HepG2 (cell line): ENCODE measurements around the gene ENTPD2. TPM values are rescaled to one million over a fixed set of nuclear protein-coding genes. Genes with fewer than 3 reads are reported as not detected.

ENCODE experiments used
- ATAD3A ChIP-seq: sonication (generic); formaldehyde crosslinking; IDR thresholded peaks from 2 replicates; pipeline ENCODE4 v1.4.0; 2020; ENCODE audit warnings: missing genetic modification reagents
- EEA1 ChIP-seq: sonication (generic); formaldehyde crosslinking; IDR thresholded peaks from 2 replicates; pipeline ENCODE4 v1.5.1; 2020; ENCODE audit warnings: mild to moderate bottlenecking, missing genetic modification reagents, borderline replicate concordance
- FUBP1 ChIP-seq: sonication (generic); formaldehyde crosslinking; IDR thresholded peaks from 2 replicates; pipeline ENCODE4 v1.5.1; 2020; ENCODE audit warnings: missing genetic modification reagents, mild to moderate bottlenecking, borderline replicate concordance
- HNRNPH1 ChIP-seq: fragments of 200-400 bp; formaldehyde crosslinking; optimal IDR thresholded peaks from 2 replicates; pipeline ENCODE3; 2017; ENCODE audit warnings: mild to moderate bottlenecking, low read depth, low read length
- POGZ ChIP-seq: sonication (generic); formaldehyde crosslinking; IDR thresholded peaks from 2 replicates; pipeline ENCODE4 v1.4.0; 2020; ENCODE audit warnings: mild to moderate bottlenecking, missing genetic modification reagents
- SMAD1 ChIP-seq: sonication (generic); formaldehyde crosslinking; IDR thresholded peaks from 2 replicates; pipeline ENCODE4 v1.4.0; 2020; ENCODE audit warnings: missing genetic modification reagents, low read depth, mild to moderate bottlenecking, borderline replicate concordance
- SMARCC2 ChIP-seq: fragments of 450-650 bp; IDR thresholded peaks from 2 replicates; pipeline ENCODE4 v1.6.1; 2017; ENCODE audit warnings: antibody characterized with exemption, mild to moderate bottlenecking
- SNAI1 ChIP-seq: sonication (generic); formaldehyde crosslinking; IDR thresholded peaks from 2 replicates; pipeline ENCODE4 v1.5.0; 2020; ENCODE audit warnings: mild to moderate bottlenecking, missing genetic modification reagents, borderline replicate concordance
- SOX5 ChIP-seq: IDR thresholded peaks from 2 replicates; pipeline ENCODE4 v1.6.1; 2016; ENCODE audit warnings: borderline replicate concordance
- ZNF136 ChIP-seq: sonication (generic); formaldehyde crosslinking; IDR thresholded peaks from 2 replicates; pipeline ENCODE4 v1.8.1; 2022; ENCODE audit warnings: low read depth, mild to moderate bottlenecking, moderate library complexity, missing genetic modification reagents
- ZNF205 ChIP-seq: IDR thresholded peaks from 2 replicates; pipeline ENCODE4 v1.6.1; 2018; ENCODE audit warnings: missing biosample characterization, missing genetic modification reagents
- ZNF530 ChIP-seq: sonication (generic); formaldehyde crosslinking; IDR thresholded peaks from 2 replicates; pipeline ENCODE4 v1.5.0; 2020; ENCODE audit warnings: low read depth, mild to moderate bottlenecking, missing genetic modification reagents
- ZNF629 ChIP-seq: sonication (generic); formaldehyde crosslinking; conservative IDR thresholded peaks from 2 replicates; pipeline ENCODE4 v1.5.0; 2020; ENCODE audit warnings: missing genetic modification reagents
- ZNF780A ChIP-seq: sonication (generic); formaldehyde crosslinking; IDR thresholded peaks from 2 replicates; pipeline ENCODE4 v1.8.0; 2022; ENCODE audit warnings: mild to moderate bottlenecking, missing genetic modification reagents, moderate library complexity
- ZNF879 ChIP-seq: sonication (generic); formaldehyde crosslinking; IDR thresholded peaks from 2 replicates; pipeline ENCODE4 v1.8.1; 2023; ENCODE audit warnings: missing genetic modification reagents
- ZSCAN31 ChIP-seq: sonication (generic); formaldehyde crosslinking; IDR thresholded peaks from 2 replicates; pipeline ENCODE4 v1.5.0; 2020; ENCODE audit warnings: low read depth, mild to moderate bottlenecking, missing genetic modification reagents
- polyA plus RNA-seq, 8 experiments: library from polyadenylated mRNA; depleted of rRNA in 3 of 8; stranded (reverse) in 7 of 8; unstranded in 1 of 8; fragments of >200 nt; fragmentation: Illumina TruSeq in 4 of 8; extraction: Trizol in 4 of 8; gene quantifications; 2 replicates each; pipeline versions ENCODE4 v1.2.1 to v1.2.3, GENCODE V29; 2011 to 2016; ENCODE audit warnings: low read depth in 4 of 8, missing spikeins in 1 of 8, mixed read lengths in 1 of 8; ENCODE audit not compliant: insufficient read depth in 1 of 8
- total RNA-seq, 5 experiments: library from RNA; depleted of rRNA; stranded (reverse); fragments of >200 nt; fragmentation: Illumina TruSeq; extraction: Trizol; gene quantifications; 2 replicates each; pipeline ENCODE4 v1.2.3, GENCODE V29; 2016; ENCODE audit warnings: low read depth in 1 of 5
- TF ChIP-seq, protein P1 (sequence below): sonication (generic); formaldehyde crosslinking; IDR thresholded peaks from 2 replicates; pipeline ENCODE4 v1.4.0; 2020; ENCODE audit warnings: missing genetic modification reagents, borderline replicate concordance
- TF ChIP-seq, protein P2 (sequence below): sonication (generic); formaldehyde crosslinking; IDR thresholded peaks from 2 replicates; pipeline ENCODE4 v1.4.0; 2020; ENCODE audit warnings: missing genetic modification reagents
- TF ChIP-seq, protein P3 (sequence below): sonication (generic); formaldehyde crosslinking; IDR thresholded peaks from 2 replicates; pipeline ENCODE4 v1.5.0; 2020; ENCODE audit warnings: mild to moderate bottlenecking, missing genetic modification reagents, borderline replicate concordance

Gene ENTPD2
- total and polyA plus RNA-seq, 2 of the 13 experiments (the other 11 are each of a cell fraction or from before 2014, with no cell fraction given) = 0.95 to 3.2 TPM

DNA sequence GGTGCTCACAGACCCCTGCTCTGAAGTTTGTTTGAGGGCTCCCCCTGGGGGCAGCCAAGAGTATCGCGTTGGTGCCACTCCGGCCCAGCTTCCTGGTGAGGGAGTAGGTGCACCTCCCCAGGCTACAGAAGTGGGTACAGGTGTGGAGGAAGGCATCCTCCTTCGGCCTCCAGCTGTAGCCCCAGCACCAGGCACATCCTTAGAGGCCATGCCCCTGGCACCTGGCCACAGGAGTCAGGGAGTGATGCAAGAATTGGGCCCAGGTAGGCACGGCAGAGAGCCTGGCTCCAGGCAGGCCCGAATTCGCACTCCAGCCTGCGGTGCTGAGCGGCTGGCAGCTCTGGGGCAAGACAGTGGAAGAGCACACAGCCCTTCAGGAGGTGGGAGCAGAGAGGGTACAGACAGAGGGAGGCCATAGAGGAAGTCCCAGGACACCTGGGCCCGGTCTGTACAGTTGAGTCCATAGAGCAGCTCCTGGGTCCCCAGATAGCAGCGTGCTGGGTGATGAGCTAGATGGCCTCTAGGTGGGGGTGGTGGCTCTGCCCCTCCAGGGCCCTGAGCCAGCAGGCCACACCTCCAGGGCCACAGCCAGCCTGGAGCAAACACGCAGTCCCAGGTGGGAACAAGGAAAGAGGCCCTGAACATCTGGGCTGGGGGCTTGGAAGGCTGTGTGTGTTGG is 14.1 kb upstream of the ENTPD2 start (continued):
- TF ChIP-seq, protein P1, sequence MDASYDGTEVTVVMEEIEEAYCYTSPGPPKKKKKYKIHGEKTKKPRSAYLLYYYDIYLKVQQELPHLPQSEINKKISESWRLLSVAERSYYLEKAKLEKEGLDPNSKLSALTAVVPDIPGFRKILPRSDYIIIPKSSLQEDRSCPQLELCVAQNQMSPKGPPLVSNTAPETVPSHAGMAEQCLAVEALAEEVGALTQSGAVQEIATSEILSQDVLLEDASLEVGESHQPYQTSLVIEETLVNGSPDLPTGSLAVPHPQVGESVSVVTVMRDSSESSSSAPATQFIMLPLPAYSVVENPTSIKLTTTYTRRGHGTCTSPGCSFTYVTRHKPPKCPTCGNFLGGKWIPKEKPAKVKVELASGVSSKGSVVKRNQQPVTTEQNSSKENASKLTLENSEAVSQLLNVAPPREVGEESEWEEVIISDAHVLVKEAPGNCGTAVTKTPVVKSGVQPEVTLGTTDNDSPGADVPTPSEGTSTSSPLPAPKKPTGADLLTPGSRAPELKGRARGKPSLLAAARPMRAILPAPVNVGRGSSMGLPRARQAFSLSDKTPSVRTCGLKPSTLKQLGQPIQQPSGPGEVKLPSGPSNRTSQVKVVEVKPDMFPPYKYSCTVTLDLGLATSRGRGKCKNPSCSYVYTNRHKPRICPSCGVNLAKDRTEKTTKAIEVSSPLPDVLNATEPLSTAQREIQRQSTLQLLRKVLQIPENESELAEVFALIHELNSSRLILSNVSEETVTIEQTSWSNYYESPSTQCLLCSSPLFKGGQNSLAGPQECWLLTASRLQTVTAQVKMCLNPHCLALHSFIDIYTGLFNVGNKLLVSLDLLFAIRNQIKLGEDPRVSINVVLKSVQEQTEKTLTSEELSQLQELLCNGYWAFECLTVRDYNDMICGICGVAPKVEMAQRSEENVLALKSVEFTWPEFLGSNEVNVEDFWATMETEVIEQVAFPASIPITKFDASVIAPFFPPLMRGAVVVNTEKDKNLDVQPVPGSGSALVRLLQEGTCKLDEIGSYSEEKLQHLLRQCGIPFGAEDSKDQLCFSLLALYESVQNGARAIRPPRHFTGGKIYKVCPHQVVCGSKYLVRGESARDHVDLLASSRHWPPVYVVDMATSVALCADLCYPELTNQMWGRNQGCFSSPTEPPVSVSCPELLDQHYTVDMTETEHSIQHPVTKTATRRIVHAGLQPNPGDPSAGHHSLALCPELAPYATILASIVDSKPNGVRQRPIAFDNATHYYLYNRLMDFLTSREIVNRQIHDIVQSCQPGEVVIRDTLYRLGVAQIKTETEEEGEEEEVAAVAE (CRISPR knock-in tag) = no peak
- TF ChIP-seq ZNF780A (CRISPR knock-in tag) (no peak), ZNF136 (CRISPR knock-in tag) (0 out of 2 replicates have a peak, but pooled peaks have one; percentile 74), ZSCAN31 (CRISPR knock-in tag) (peak; percentile 61; the same call in 1 of the 2 replicates), ATAD3A (CRISPR knock-in tag) (no peak), ZNF629 (CRISPR knock-in tag) (peak; percentile 43; the same call in 1 of the 2 replicates), SNAI1 (CRISPR knock-in tag) (no peak), POGZ (CRISPR knock-in tag) (0 out of 2 replicates have a peak, but pooled peaks have one; percentile 23), ZNF879 (CRISPR knock-in tag) (no peak), SMAD1 (no peak), FUBP1 (CRISPR knock-in tag) (no peak), HNRNPH1 (no peak), EEA1 (CRISPR knock-in tag) (no peak), SOX5 (peak; percentile 5; the same call in 1 of the 2 replicates), ZNF205 (CRISPR knock-in tag) (peak; percentile 34; the same call in 1 of the 2 replicates), SMARCC2 (no peak), ZNF530 (CRISPR knock-in tag) (no peak)
- TF ChIP-seq, protein P2, sequence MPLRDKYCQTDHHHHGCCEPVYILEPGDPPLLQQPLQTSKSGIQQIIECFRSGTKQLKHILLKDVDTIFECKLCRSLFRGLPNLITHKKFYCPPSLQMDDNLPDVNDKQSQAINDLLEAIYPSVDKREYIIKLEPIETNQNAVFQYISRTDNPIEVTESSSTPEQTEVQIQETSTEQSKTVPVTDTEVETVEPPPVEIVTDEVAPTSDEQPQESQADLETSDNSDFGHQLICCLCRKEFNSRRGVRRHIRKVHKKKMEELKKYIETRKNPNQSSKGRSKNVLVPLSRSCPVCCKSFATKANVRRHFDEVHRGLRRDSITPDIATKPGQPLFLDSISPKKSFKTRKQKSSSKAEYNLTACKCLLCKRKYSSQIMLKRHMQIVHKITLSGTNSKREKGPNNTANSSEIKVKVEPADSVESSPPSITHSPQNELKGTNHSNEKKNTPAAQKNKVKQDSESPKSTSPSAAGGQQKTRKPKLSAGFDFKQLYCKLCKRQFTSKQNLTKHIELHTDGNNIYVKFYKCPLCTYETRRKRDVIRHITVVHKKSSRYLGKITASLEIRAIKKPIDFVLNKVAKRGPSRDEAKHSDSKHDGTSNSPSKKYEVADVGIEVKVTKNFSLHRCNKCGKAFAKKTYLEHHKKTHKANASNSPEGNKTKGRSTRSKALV (CRISPR knock-in tag) = peak; percentile 59; the same call in 1 of the 2 replicates
- TF ChIP-seq, protein P3, sequence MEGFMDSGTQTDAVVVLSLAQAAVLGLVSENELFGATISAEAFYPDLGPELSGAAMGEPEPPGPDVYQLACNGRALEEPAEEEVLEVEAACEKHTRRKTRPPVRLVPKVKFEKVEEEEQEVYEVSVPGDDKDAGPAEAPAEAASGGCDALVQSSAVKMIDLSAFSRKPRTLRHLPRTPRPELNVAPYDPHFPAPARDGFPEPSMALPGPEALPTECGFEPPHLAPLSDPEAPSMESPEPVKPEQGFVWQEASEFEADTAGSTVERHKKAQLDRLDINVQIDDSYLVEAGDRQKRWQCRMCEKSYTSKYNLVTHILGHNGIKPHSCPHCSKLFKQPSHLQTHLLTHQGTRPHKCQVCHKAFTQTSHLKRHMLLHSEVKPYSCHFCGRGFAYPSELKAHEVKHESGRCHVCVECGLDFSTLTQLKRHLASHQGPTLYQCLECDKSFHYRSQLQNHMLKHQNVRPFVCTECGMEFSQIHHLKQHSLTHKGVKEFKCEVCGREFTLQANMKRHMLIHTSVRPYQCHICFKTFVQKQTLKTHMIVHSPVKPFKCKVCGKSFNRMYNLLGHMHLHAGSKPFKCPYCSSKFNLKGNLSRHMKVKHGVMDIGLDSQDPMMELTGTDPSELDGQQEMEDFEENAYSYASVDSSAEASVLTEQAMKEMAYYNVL (CRISPR knock-in tag) = peak; percentile 47; the same call in 1 of the 2 replicates
